Measurements from ENCODE around the gene ALG12. TPM values are rescaled to one million over a fixed set of nuclear protein-coding genes. Genes with fewer than 3 reads are reported as not detected.

Gene ALG12
- polyA plus RNA-seq, 3 donors = 5.3 to 9.6 (median 9.3) TPM

Other genes starting within 250 kb of the ALG12 start
- 10 to 100 TPM; 10.5 to 18.6 (median 16.2) TPM for gene BRD1, start 90.6 kb downstream of the ALG12 start, polyA plus RNA-seq
- 1 to 10 TPM; 2.4 to 4.3 (median 2.8) TPM for gene ZBED4, start 64.6 kb downstream of the ALG12 start, polyA plus RNA-seq
- gene CRELD2, start 196 bp upstream of the ALG12 start, polyA plus RNA-seq = 10 to 100 TPM; 30.0 to 53.5 (median 41.7) TPM
- 100 to 1,000 TPM in 1 of 3 donors, 10 to 100 TPM in 2; 60.3 to 225 (median 87.5) TPM for gene PIM3, start 42.3 kb upstream of the ALG12 start, polyA plus RNA-seq
- under 1 TPM in 2 of 3 donors, not detected in 1; 0.03 to 0.11 TPM for gene IL17REL, start 94.3 kb upstream of the ALG12 start, polyA plus RNA-seq
- not detected for gene TTLL8, start 139.9 kb upstream of the ALG12 start, polyA plus RNA-seq
- gene MLC1, start 167.0 kb upstream of the ALG12 start, polyA plus RNA-seq = under 1 TPM in 2 of 3 donors, not detected in 1; 0.08 to 0.16 TPM
- gene MOV10L1, start 171.6 kb upstream of the ALG12 start, polyA plus RNA-seq = under 1 TPM; 0.31 to 0.92 (median 0.79) TPM